HG03558 (cell line): ENCODE data around the gene UXS1.

Experiments used
- ATAC-seq: cut with Tn5 transposase; IDR thresholded peaks from one replicate; pipeline ENCODE4 v1.9.1; 2021; ENCODE audit warnings: moderate number of reproducible peaks; ENCODE audit not compliant: unreplicated experiment; ENCODE audit errors: extremely low read depth

The UXS1 gene

DNA sequence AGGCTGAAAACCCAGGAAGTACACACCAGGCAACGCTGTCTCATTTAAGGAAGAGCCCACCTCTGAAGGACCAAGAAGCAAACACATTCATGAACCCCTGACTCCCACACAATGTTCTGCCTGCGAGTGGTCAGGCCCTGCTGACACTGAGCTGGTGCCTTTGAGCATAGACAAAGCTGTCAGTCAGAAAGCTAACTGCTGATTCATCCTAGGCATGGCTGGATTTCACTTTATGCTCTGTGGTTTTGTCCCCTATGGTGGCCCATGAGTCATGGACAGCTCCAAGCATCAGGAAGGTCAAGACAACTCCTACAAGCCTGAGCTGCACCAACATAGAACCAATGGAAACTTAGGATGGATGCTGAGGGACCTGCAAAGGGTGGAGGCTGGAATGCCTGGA is 78.9 kb downstream of the UXS1 start:
- no peak for ATAC-seq

- no peak for ATAC-seq
These were observed 79.9 kb downstream of the UXS1 start for GRCh38 chr2:106114166-106114565.

GRCh38 chr2:106113361-106113966 is 80.6 kb downstream of the UXS1 start:
- ATAC-seq, result no peak

DNA sequence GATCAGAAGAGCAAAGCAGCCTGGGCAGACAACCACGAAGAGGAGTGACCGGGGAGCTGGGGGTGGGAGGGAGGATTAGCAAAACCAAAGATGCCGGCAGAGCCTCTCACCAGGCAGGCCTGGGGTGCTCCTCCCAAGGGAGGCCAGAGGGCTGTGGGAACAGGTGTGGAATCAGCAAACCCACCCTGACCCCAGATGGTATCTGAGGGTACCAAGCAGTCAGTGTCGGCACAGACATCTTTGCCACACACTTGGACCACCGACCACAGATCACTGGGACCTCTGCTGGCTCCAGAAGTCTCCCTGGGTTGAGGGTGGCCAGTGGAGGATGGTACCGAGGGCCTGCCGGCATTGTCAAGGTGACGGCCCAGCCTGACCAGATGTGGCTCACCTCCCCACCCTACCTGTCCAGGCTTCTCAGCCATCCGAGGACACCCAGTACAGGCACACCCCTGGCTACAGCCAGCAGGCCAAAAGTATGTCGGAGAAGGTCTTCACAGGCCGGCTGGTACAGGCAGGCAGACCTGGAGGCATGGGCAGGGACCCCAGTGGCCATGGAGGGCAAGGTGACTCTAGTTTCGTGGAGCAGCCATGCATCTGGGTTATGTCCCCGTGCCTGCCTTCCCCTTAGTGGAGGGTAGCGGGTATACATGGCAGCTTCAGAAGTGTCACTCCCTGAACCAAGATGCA is 82.1 kb downstream of the UXS1 start:
- ATAC-seq, result no peak

DNA sequence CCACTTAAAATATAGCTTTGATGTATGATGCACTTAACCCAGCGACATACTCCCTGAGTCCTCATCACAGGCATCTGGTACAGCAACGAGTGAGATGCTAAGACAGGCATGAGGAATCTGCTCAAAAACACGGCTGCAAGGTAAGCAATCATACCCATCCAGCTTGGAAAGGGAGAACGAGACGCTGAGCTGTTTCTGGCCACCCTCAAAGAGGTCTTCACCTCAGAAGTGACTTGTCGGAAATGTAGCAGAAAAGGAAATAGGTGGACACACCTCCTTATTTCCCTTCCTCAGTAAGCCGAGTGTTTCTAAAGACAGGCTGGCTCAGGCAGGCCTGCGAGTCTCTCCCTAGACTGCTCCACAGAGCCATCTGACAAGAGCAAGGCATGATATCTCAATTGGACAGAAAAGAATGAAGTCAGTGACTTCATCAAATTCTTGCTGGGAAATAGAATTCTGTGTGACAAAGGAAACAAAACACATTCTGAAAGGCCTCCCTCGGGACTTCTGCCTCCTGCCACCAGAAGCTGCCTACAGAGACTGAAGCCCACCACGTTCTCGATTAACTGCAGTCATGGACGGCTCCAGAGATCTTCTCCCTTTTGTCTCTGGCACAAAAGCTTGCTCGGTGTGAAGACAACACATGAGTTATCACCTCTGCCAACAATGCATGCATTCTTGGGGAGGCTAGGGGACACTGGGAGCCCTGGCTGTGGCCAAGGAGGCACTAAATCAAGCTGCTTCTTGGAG is 84.3 kb downstream of the UXS1 start:
- no peak for ATAC-seq

DNA sequence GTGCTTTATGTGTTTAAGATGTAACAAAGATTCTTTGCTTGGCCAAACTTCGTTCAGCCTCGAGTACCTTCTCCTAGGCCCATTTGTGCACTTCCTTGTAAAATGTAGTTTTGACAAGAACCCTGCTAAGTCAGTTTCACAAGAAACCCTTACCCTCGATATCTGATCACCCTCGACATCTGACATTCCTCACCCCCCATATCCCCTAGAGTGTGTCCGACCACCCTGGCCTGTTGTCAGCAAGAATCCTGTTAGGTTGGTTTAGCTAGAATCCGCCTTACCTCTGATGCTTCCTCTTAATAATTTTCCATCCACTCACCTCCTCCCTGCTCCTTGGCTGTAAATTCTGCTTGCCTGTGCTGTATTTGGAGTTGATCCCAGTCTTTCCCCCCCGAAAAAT is 85.3 kb downstream of the UXS1 start:
- ATAC-seq, result no peak

- ATAC-seq, result no peak
These were observed 85.8 kb downstream of the UXS1 start for GRCh38 chr2:106108351-106108750.

GRCh38 chr2:106107509-106108131 is 86.5 kb downstream of the UXS1 start:
- ATAC-seq, result peak; percentile 80

GRCh38 chr2:106106622-106107508 is 87.2 kb downstream of the UXS1 start:
- no peak for ATAC-seq

DNA sequence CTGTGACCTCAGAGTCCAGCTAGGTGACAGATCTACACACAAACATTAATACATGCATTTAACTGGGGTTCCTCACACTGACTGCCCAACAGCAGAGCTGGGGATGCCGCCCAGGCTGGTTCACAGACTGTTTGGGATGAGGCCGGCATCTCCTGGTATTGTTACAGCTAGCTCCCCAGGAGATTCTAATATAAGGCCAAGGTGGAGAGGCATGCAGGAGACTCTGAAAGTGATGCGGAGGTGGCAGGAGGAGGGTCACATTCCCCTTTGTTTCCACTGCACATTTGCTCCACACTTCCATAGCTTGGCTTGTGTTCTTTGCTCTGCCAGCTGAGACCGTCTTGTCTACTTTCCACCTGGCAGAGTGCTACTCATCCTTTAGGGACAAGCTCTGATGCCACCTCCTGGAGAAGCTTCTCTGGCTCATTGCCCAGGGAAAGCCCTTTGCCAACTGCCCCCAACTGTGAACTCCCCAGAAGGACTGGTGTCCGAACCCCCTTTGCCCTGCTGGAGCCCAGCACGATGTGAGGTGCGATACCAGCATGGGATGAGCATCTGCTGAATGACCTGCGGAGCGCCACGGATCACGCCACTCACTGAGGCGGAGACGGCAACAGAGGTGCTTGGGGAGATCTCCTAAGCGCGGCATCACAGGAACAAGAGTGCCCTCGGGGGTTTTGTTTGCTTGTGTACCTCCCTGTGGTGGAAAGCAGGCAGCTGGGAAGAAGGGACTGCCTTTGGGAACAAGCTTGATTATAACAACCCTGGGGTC is 88.8 kb downstream of the UXS1 start:
- no peak for ATAC-seq

DNA sequence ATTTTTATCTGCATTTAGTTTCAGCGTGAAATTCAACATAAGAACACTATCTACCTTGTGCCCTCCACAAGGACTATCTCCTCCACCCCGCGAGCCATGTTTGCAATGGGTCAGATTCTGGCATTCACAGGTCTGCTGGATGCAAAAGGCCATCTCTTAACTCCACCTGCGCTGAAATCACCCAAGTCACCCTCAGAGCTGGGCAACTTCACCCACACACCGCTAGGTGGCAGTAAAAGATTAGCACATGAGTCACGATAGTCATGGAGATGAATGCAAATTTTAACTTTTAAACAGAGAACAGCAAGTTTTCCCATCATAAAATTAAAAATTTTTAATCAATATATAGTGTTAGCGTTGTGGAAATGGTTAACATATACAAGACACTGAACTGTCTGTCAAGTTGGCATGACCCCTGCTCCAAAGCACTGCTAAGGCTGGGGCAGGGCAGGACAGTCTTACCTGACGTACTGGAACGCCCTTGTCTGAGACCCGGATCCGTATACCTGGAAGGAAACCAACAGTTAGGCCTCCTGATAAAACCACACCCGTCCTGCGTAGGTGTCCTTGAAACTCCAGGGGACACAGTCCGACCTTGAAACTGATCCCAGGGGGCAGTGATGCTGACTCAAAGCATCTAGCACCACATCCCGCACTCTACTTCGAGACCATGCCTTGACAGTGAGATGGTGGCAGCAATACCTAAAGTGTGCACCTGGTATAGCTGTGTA is 89.6 kb downstream of the UXS1 start:
- peak; percentile 34 for ATAC-seq

DNA sequence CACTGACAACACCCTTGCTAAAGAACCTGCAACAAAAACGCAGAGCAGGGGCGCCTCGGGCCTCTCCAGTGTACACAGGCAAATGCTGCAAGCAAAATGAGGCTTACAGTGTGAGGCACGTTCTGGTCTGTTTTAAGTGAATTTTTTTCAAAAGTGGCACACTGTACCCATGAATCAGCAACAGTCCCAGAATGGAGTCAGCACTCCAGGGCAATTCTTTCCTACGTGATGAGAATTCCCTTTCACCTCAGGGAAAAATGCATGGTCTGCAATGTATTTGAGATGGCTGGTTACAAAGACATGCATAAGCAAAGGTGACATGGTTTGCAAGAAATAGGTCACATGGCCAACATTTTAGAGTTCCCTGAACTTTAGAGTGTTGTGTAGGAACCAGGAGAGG is 94.4 kb downstream of the UXS1 start:
- no peak for ATAC-seq

DNA sequence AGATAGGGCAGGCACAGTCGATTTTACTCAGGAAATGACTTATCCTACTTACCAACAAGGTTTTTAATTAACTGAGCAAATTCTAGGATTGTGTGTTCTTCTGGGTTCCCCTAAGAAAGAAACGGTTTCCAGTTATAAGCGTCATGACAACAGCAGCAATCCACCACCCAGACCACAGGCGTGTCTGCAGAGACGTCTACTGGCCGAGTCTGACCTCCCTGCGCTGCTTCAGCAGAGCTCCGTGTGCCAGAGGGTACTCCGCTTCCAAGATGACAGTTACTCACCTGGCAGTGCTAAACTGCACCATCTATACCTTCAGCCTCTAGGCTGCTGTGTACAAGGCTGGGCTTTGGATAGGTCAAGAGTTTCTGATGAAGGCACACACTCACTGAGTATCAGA is 95.4 kb downstream of the UXS1 start:
- ATAC-seq, result no peak

- ATAC-seq, result no peak
These were observed 96.0 kb downstream of the UXS1 start for GRCh38 chr2:106098081-106098480.

GRCh38 chr2:106097038-106098000 is 96.8 kb downstream of the UXS1 start:
- ATAC-seq, result no peak

- ATAC-seq, result no peak
These were observed 97.6 kb downstream of the UXS1 start for GRCh38 chr2:106096299-106097037.
